ENCODE measurements around the gene CNDP2. TPM values are rescaled to one million over a fixed set of nuclear protein-coding genes. Genes with fewer than 3 reads are reported as not detected.

CNDP2 gene
- polyA plus RNA-seq, 2 of the 4 experiments (the other 2 are of a cell fraction), result 93.7 to 106 TPM

DNA sequence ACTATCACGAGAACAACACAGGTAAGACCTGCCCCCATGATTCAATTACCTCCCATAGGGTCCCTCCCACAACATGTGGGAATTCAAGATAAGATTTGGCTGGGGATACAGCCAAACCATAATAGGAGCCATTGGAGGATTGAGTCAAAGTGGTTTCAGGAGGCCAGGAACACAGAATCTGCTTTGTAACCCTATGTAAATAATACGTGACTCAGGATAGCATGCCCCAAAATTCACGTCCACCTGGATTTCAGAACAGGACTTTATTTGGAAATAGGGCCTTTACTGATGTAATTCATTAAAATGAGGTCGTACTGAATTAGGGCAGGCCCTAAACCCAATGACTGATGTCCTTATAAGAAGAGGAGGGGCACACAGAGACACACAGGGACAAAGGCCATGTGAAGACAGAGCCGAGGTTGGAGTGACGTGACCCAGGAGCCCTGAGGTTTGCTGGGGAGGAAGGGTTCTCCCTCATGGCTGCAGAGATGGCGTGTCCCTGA is 16.0 kb upstream of the CNDP2 start:
- FAIRE-seq (no peak), ATAC-seq (no peak), DNase-seq (ENCODE audit: low read depth in 1 of 2, low spot score in 1 of 2) (no peak)
- CTCF ChIA-PET, result no interaction called here
- Histone ChIP-seq H3K27ac (no peak overlapping the region), H3K9me3 (no peaks in the 10 kb centered on the region), H3K4me3 (no peak overlapping the region), H3K4me2 (no peak overlapping the region), H3K4me1 (no peaks in the 10 kb centered on the region)
- TF ChIP-seq POLR2AphosphoS2 (conservative IDR thresholded peaks at IDR 0.05; ENCODE audit: low read length) (no peak), FOSB (CRISPR knock-in tag; IDR thresholded peaks at IDR 0.05) (no peak)
- POLR2A ChIA-PET, result no interaction called here
- WGBS (ENCODE audit: missing lambda C conversion rate), result 54% methylated on average over 7 of the region's 7 CpGs

DNA sequence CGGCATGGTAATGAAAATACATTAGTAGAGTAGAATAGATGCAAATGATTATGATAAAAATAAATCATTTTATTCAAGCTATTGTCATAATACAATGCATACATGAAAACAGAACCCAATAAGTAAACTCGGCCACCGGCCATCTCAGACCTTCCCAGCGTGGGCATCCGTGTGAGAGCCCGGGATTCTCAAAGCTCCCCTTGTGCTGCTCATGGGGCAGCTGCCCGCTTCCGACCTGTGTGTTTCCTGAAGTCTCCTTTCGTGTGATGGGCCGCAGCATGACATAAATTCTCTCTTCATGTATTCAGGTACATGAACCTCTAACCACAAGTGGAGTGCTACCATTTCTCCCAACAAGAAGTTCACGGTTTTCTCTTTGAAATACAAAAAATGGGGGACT is 13.5 kb upstream of the CNDP2 start:
- ATAC-seq (no peak), FAIRE-seq (no peak), DNase-seq (ENCODE audit: low read depth in 1 of 2, low spot score in 1 of 2) (no peak)
- CTCF ChIA-PET, result interaction anchor here (1.0 kb wide), 1 partner anchor 141 kb away, joined by 3 read pairs; no protein-coding TSS in a partner anchor
- no peaks in the 10 kb centered on the region for H3K4me1 ChIP-seq
- TF ChIP-seq CHD2 (IDR thresholded peaks at IDR 0.05; ENCODE audit: low read length, partially characterized antibody) (no peak), NR3C1 (IDR thresholded peaks at IDR 0.05) (no peak), ZSCAN20 (CRISPR knock-in tag; IDR thresholded peaks at IDR 0.05) (no peak), SREBF2 (IDR thresholded peaks at IDR 0.05) (no peak), HEYL (CRISPR knock-in tag; IDR thresholded peaks at IDR 0.05) (no peak), HOXA7 (CRISPR knock-in tag; IDR thresholded peaks at IDR 0.05) (no peak), HOXB5 (CRISPR knock-in tag; IDR thresholded peaks at IDR 0.05) (no peak), CBX2 (IDR thresholded peaks at IDR 0.05; ENCODE audit: borderline replicate concordance, low read depth) (no peak), ZNF302 (CRISPR knock-in tag; IDR thresholded peaks at IDR 0.05) (no peak), FOSB (CRISPR knock-in tag; IDR thresholded peaks at IDR 0.05) (no peak), MYC (IDR thresholded peaks at IDR 0.05; ENCODE audit: borderline replicate concordance, low read length) (no peak), RNF2 (IDR thresholded peaks at IDR 0.05; ENCODE audit: borderline replicate concordance, low read depth) (no peak), KDM5A (IDR thresholded peaks at IDR 0.05) (no peak), ZFP36 (IDR thresholded peaks at IDR 0.05; ENCODE audit: borderline replicate concordance, partially characterized antibody) (no peak), RARB (CRISPR knock-in tag; IDR thresholded peaks at IDR 0.05) (no peak)
- TF ChIP-seq, protein P1, sequence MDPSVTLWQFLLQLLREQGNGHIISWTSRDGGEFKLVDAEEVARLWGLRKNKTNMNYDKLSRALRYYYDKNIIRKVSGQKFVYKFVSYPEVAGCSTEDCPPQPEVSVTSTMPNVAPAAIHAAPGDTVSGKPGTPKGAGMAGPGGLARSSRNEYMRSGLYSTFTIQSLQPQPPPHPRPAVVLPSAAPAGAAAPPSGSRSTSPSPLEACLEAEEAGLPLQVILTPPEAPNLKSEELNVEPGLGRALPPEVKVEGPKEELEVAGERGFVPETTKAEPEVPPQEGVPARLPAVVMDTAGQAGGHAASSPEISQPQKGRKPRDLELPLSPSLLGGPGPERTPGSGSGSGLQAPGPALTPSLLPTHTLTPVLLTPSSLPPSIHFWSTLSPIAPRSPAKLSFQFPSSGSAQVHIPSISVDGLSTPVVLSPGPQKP (IDR thresholded peaks at IDR 0.05; ENCODE audit: low read depth, low read length), result no peak
- TF ChIP-seq, protein P2, sequence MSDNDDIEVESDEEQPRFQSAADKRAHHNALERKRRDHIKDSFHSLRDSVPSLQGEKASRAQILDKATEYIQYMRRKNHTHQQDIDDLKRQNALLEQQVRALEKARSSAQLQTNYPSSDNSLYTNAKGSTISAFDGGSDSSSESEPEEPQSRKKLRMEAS (IDR thresholded peaks at IDR 0.05), result no peak
- TF ChIP-seq, protein P3, sequence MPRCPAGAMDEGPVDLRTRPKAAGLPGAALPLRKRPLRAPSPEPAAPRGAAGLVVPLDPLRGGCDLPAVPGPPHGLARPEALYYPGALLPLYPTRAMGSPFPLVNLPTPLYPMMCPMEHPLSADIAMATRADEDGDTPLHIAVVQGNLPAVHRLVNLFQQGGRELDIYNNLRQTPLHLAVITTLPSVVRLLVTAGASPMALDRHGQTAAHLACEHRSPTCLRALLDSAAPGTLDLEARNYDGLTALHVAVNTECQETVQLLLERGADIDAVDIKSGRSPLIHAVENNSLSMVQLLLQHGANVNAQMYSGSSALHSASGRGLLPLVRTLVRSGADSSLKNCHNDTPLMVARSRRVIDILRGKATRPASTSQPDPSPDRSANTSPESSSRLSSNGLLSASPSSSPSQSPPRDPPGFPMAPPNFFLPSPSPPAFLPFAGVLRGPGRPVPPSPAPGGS (IDR thresholded peaks at IDR 0.05), result no peak
- TF ChIP-seq, protein P4, sequence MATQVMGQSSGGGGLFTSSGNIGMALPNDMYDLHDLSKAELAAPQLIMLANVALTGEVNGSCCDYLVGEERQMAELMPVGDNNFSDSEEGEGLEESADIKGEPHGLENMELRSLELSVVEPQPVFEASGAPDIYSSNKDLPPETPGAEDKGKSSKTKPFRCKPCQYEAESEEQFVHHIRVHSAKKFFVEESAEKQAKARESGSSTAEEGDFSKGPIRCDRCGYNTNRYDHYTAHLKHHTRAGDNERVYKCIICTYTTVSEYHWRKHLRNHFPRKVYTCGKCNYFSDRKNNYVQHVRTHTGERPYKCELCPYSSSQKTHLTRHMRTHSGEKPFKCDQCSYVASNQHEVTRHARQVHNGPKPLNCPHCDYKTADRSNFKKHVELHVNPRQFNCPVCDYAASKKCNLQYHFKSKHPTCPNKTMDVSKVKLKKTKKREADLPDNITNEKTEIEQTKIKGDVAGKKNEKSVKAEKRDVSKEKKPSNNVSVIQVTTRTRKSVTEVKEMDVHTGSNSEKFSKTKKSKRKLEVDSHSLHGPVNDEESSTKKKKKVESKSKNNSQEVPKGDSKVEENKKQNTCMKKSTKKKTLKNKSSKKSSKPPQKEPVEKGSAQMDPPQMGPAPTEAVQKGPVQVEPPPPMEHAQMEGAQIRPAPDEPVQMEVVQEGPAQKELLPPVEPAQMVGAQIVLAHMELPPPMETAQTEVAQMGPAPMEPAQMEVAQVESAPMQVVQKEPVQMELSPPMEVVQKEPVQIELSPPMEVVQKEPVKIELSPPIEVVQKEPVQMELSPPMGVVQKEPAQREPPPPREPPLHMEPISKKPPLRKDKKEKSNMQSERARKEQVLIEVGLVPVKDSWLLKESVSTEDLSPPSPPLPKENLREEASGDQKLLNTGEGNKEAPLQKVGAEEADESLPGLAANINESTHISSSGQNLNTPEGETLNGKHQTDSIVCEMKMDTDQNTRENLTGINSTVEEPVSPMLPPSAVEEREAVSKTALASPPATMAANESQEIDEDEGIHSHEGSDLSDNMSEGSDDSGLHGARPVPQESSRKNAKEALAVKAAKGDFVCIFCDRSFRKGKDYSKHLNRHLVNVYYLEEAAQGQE (IDR thresholded peaks at IDR 0.05), result no peak
- POLR2A ChIA-PET, result no interaction called here
- H3K4me2 ChIP-seq, result no peak overlapping the region
- H3K4me3 ChIP-seq, result no peak overlapping the region
- no peak overlapping the region for H3K27ac ChIP-seq
- no peaks in the 10 kb centered on the region for H3K9me3 ChIP-seq
- WGBS (ENCODE audit: missing lambda C conversion rate), result 44% methylated on average over 11 of the region's 11 CpGs

All from A549 (cell line).